OCI-LY7 (cell line): ENCODE measurements around the gene KIAA0513. TPM values are rescaled to one million over a fixed set of nuclear protein-coding genes. Genes with fewer than 3 reads are reported as not detected.

Experiments
- BruUV-seq: library from RNA; stranded (reverse); fragments of 400-500 nt; replicated peaks from 2 replicates; lab custom pipeline; 2021; lab: Mats Ljungman, UMichigan
- CTCF ChIA-PET: fragments of 300-600 bp; sonication (Branson Sonifier 250); formaldehyde crosslinking; loops from one replicate; lab custom pipeline; 2022; ENCODE audit warnings: antibody characterized with exemption; ENCODE audit not compliant: unreplicated experiment; lab: Charles Lee
- POLR2A ChIA-PET: fragments of 300-600 bp; sonication (Branson Sonifier 250); formaldehyde crosslinking; loops from one replicate; lab custom pipeline; 2022; ENCODE audit warnings: antibody characterized with exemption; lab: Charles Lee
- DNase-seq: peaks from one replicate; pipeline ENCODE4 v3.0.0-alpha.2; 2015; ENCODE audit warnings: low spot score
- H2AFZ ChIP-seq: fragments of 200-600 bp; sonication (generic), shearing (Covaris generic); 2 replicates; pipeline ENCODE4 v1.6.1; 2014; ENCODE audit warnings: mild to moderate bottlenecking, antibody characterized with exemption, low read length, moderate library complexity
- H3K27ac ChIP-seq: fragments of 200-600 bp; sonication (generic); 2 replicates; pipeline ENCODE4 v1.5.1; 2014; ENCODE audit warnings: mixed run types, low read depth, mild to moderate bottlenecking, moderate library complexity, low read length, inconsistent platforms; ENCODE audit not compliant: poor library complexity, severe bottlenecking
- H3K36me3 ChIP-seq: fragments of 200-600 bp; sonication (generic); 2 replicates; pipeline ENCODE4 v1.6.1; 2014; ENCODE audit warnings: mild to moderate bottlenecking, antibody characterized with exemption, low read length, moderate library complexity, mixed read lengths; ENCODE audit not compliant: insufficient read depth
- H3K4me1 ChIP-seq: fragments of 200-600 bp; sonication (generic); 2 replicates; pipeline ENCODE4 v1.5.1; 2014; ENCODE audit warnings: mild to moderate bottlenecking, low read length; ENCODE audit not compliant: insufficient read depth, poor library complexity, severe bottlenecking
- H3K4me2 ChIP-seq: fragments of 200-600 bp; sonication (generic); 2 replicates; pipeline ENCODE4 v1.6.1; 2014; ENCODE audit warnings: mild to moderate bottlenecking, low read length
- H3K4me3 ChIP-seq: fragments of 200-600 bp; sonication (generic); 2 replicates; pipeline ENCODE4 v1.5.1; 2014; ENCODE audit warnings: mild to moderate bottlenecking, low read depth, low read length; ENCODE audit not compliant: poor library complexity, severe bottlenecking
- H3K79me2 ChIP-seq: fragments of 200-600 bp; sonication (generic); 2 replicates; pipeline ENCODE4 v1.6.1; 2016; ENCODE audit warnings: low read depth, mild to moderate bottlenecking, low read length, moderate library complexity, mixed read lengths; ENCODE audit not compliant: insufficient read depth
- H3K9me2 ChIP-seq: fragments of 200-600 bp; sonication (generic); 2 replicates; pipeline ENCODE4 v1.6.1; 2016; ENCODE audit warnings: mild to moderate bottlenecking, low read length, mixed read lengths; ENCODE audit not compliant: insufficient read depth
- H3K9me3 ChIP-seq: fragments of 200-600 bp; sonication (generic); 2 replicates; pipeline ENCODE4 v1.6.1; 2014; ENCODE audit warnings: mild to moderate bottlenecking, mixed run types, low read length, mixed read lengths
- H4K20me1 ChIP-seq: fragments of 200-600 bp; sonication (generic); 2 replicates; pipeline ENCODE4 v1.6.1; 2014; ENCODE audit warnings: mild to moderate bottlenecking, antibody characterized with exemption, low read length, moderate library complexity, mixed read lengths; ENCODE audit not compliant: insufficient read depth
- EZH2phosphoT487 ChIP-seq: fragments of 200-600 bp; sonication (generic); IDR thresholded peaks from 2 replicates; pipeline ENCODE4 v1.6.1; 2018; ENCODE audit warnings: low read depth, borderline replicate concordance, mild to moderate bottlenecking, mixed run types, antibody characterized with exemption, low read length, moderate library complexity, mixed read lengths
- intact Hi-C: fragments of 100-400 bp; cut with micrococcal nuclease; formaldehyde crosslinking; loops from one replicate; pipeline ENCODE4 v1.10.0; 2022; ENCODE audit not compliant: unreplicated experiment
- total RNA-seq, 2 experiments: library from RNA; depleted of rRNA in 1 of 2; stranded (reverse); fragments of >200 nt in 1 of 2; shearing (Covaris generic) in 1 of 2; gene quantifications; 2 replicates each; pipeline ENCODE4 v1.2.3, GENCODE V29; 2014 to 2022
- TF ChIP-seq, protein P1 (sequence below): fragments of 200-600 bp; sonication (generic); conservative IDR thresholded peaks from 2 replicates; pipeline ENCODE4 v1.5.1; 2014; ENCODE audit warnings: mild to moderate bottlenecking, antibody characterized with exemption, low read length, moderate library complexity, mixed read lengths

The KIAA0513 gene
- total RNA-seq, 2 experiments from 2014 or later = 0.88 to 4.8 TPM

DNA sequence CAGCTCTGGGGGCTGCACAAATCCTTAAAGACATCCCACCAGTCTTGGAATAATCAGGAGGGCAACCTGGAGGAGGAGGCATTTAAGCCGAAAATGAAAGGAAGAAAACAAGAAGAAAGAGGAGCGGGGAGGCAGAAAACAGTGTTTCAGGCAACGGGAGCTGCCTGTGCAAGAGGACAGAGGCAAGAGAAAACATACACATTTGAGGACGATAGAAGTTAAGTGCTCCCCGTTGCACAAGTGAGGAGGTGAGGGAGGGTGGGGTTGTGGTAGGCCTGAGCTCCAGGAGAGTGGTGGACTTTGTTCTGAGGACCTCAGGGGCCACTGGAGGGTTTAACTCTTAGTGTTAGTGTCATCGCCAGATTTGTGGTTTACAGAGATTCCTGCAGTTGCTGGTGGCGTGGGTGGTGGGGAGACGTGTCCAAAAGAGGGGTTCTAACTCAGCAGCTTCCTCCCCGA lies 112.3 kb downstream of the KIAA0513 start:
- no TSS peak for BruUV-seq
- intact Hi-C loops = no loop called here
- Histone ChIP-seq H4K20me1 (no peaks in the 10 kb centered on the region), H3K27ac (no peak overlapping the region), H3K4me3 (no peak overlapping the region), H2AFZ (no peak overlapping the region), H3K9me3 (no peaks in the 10 kb centered on the region), H3K9me2 (no peaks in the 10 kb centered on the region), H3K4me2 (no peak overlapping the region), H3K4me1 (peaks cover 9% of the 10 kb centered on the region), H3K79me2 (no peaks in the 10 kb centered on the region), H3K36me3 (no peaks in the 10 kb centered on the region)
- TF ChIP-seq, protein P1, sequence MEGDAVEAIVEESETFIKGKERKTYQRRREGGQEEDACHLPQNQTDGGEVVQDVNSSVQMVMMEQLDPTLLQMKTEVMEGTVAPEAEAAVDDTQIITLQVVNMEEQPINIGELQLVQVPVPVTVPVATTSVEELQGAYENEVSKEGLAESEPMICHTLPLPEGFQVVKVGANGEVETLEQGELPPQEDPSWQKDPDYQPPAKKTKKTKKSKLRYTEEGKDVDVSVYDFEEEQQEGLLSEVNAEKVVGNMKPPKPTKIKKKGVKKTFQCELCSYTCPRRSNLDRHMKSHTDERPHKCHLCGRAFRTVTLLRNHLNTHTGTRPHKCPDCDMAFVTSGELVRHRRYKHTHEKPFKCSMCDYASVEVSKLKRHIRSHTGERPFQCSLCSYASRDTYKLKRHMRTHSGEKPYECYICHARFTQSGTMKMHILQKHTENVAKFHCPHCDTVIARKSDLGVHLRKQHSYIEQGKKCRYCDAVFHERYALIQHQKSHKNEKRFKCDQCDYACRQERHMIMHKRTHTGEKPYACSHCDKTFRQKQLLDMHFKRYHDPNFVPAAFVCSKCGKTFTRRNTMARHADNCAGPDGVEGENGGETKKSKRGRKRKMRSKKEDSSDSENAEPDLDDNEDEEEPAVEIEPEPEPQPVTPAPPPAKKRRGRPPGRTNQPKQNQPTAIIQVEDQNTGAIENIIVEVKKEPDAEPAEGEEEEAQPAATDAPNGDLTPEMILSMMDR = no peak
- no peak for TF ChIP-seq EZH2phosphoT487
- DNase-seq = no peak
- POLR2A ChIA-PET = no interaction called here
- CTCF ChIA-PET = interaction anchor here (1.2 kb wide), 1 partner anchor 14 kb away, joined by 4 read pairs; no protein-coding TSS in a partner anchor

DNA sequence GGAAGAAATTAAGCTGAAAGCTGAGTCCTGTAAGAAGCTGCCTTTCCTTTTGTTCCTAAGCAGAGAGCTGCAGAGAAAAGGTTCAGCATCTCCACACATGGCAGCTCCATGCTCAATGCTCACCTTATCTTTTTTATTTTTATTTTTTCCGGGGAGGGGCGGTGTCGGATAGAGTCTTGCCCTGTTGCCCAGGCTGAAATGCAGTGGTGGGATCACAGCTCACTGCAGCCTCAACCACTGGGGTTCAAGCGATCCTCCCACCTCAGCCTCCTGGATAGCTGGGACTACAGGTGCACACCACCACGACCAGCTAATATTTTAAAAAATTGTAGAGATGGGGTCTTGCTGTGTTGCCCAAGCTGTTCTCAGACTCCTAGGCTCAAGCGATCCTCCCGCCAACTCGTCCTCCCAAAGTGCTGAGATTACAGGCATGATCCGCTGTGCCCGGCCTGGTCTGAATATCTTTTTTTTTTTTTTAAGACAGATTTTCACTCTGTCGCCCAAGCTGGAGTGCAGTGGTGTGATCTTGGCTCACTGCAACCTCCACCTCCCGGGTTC lies 112.9 kb downstream of the KIAA0513 start:
- no peaks in the 10 kb centered on the region for H4K20me1 ChIP-seq
- intact Hi-C loops = no loop called here
- no TSS peak for BruUV-seq
- no peaks in the 10 kb centered on the region for H3K9me3 ChIP-seq
- peaks cover 9% of the 10 kb centered on the region for H3K4me1 ChIP-seq
- TF ChIP-seq, protein P1 = no peak
- TF ChIP-seq EZH2phosphoT487 = no peak
- H3K27ac ChIP-seq = no peak overlapping the region
- H3K79me2 ChIP-seq = no peaks in the 10 kb centered on the region
- H3K4me2 ChIP-seq = no peak overlapping the region
- H3K4me3 ChIP-seq = no peak overlapping the region
- POLR2A ChIA-PET = no interaction called here
- no peaks in the 10 kb centered on the region for H3K9me2 ChIP-seq
- CTCF ChIA-PET = interaction anchor here (0.6 to 1.2 kb wide), 3 partner anchors 14 to 163 kb away, joined by 3 to 4 read pairs (median 3); no protein-coding TSS in a partner anchor
- no peak for DNase-seq
- no peak overlapping the region for H2AFZ ChIP-seq
- no peaks in the 10 kb centered on the region for H3K36me3 ChIP-seq

DNA sequence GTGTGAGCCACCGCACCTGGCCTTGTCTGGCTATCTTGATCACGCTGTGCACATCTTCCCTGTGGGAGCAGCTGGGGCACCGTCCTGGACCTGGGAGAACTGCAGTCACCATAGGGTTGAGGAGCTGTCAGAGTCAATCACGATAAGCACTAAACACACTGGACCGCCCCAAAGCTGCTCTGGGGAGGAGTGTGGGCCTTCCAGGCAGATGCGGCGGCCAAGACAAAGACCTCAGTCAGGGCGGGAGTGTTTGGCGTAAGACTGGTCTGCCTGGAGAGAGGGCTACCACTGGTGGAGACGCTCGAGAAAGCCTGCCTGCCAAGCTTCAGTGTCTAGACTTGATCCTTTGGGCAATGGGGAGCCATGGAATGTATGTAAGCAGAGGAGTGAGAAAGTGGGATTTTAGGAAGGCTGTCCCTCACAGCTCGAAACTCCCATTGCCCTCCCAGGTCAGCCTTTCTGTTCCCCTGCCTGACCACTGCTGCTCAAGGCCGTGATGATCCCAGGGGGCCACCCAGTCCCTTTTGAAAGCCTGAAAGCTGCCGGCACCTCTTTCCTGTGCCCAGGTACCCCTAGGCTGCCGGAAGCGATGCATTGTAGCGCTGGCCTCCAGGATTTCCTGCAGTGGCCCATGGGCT lies 114.0 kb downstream of the KIAA0513 start:
- Histone ChIP-seq H3K36me3 (no peaks in the 10 kb centered on the region), H3K4me3 (no peak overlapping the region), H2AFZ (no peak overlapping the region), H3K9me2 (no peaks in the 10 kb centered on the region), H3K4me2 (no peak overlapping the region), H3K79me2 (no peaks in the 10 kb centered on the region), H3K9me3 (no peaks in the 10 kb centered on the region), H3K4me1 (peaks cover 2% of the 10 kb centered on the region), H3K27ac (no peak overlapping the region), H4K20me1 (no peaks in the 10 kb centered on the region)
- CTCF ChIA-PET = no interaction called here
- POLR2A ChIA-PET = interaction anchor here (0.5 kb wide), 1 partner anchor 9 kb away, joined by 3 read pairs; no protein-coding TSS in a partner anchor
- DNase-seq = no peak
- BruUV-seq = no TSS peak
- intact Hi-C loops = no loop called here
- TF ChIP-seq EZH2phosphoT487 = no peak
- TF ChIP-seq, protein P1 = no peak
